DMS53 treated with DMSO at 0.1 percent for 48 hours (cell line): Measurements from ENCODE around the gene CDYL2.
"Not testable (repeated sequence)": the region's sequence is repeated elsewhere in the genome, so short reads cannot be mapped to it uniquely, and the experiment has no call there.

Experiments used
- DNase-seq: peaks from one replicate; lab custom pipeline; 2025; ENCODE audit not compliant: unreplicated experiment; lab: John Stamatoyannopoulos, UW

CDYL2 gene

GRCh38 chr16:80746231-80746630, 58.2 kb downstream of the CDYL2 start:
- no peak for DNase-seq

GRCh38 chr16:80744856-80745255, 59.5 kb downstream of the CDYL2 start:
- no peak for DNase-seq

- DNase-seq = no peak
Observed at GRCh38 chr16:80743772-80744171, 60.6 kb downstream of the CDYL2 start.

GRCh38 chr16:80743273-80743672, 61.1 kb downstream of the CDYL2 start:
- DNase-seq = no peak

GRCh38 chr16:80742331-80742730, 62.1 kb downstream of the CDYL2 start:
- no peak for DNase-seq

GRCh38 chr16:80741724-80742123, 62.7 kb downstream of the CDYL2 start:
- no peak for DNase-seq

- no peak for DNase-seq
Observed at GRCh38 chr16:80739523-80739922, 64.9 kb downstream of the CDYL2 start.

GRCh38 chr16:80738521-80738920, 65.9 kb downstream of the CDYL2 start:
- DNase-seq = no peak

GRCh38 chr16:80735846-80736245, 68.6 kb downstream of the CDYL2 start:
- no peak for DNase-seq

GRCh38 chr16:80733407-80733806, 71.0 kb downstream of the CDYL2 start:
- DNase-seq = no peak

- no peak for DNase-seq
Observed at GRCh38 chr16:80731915-80732314, 72.5 kb downstream of the CDYL2 start.

GRCh38 chr16:80727066-80727763, 77.2 kb downstream of the CDYL2 start:
- not testable (repeated sequence) for DNase-seq

- DNase-seq = no peak
Observed at GRCh38 chr16:80725566-80726162, 78.7 kb downstream of the CDYL2 start.

- DNase-seq = no peak
Observed at GRCh38 chr16:80723981-80724380, 80.4 kb downstream of the CDYL2 start.

- DNase-seq = no peak
Observed at GRCh38 chr16:80723091-80723490, 81.3 kb downstream of the CDYL2 start.

- DNase-seq = no peak
Observed at GRCh38 chr16:80720804-80721371, 83.5 kb downstream of the CDYL2 start.

GRCh38 chr16:80719573-80719972, 84.8 kb downstream of the CDYL2 start:
- no peak for DNase-seq

- peak; percentile 76 for DNase-seq
Observed at GRCh38 chr16:80718480-80719220, 85.7 kb downstream of the CDYL2 start.

- no peak for DNase-seq
Observed at GRCh38 chr16:80717611-80718010, 86.8 kb downstream of the CDYL2 start.

GRCh38 chr16:80716564-80717139, 87.7 kb downstream of the CDYL2 start:
- no peak for DNase-seq

GRCh38 chr16:80711406-80711805, 93.0 kb downstream of the CDYL2 start:
- no peak for DNase-seq
